Spleen (tissue), 13 donors: ENCODE data around the gene PDE2A. TPM values are rescaled to one million over a fixed set of nuclear protein-coding genes. Genes with fewer than 3 reads are reported as not detected.

ENCODE experiments used
- DNase-seq: peaks from one replicate; pipeline ENCODE4 v3.0.0-alpha.2; 2020
- H3K27ac ChIP-seq, 8 donors: fragments of 200-600 bp; sonication (generic) in 7 of 8; 1 replicate in 4 of 8; 2 replicates in 4 of 8; pipeline versions ENCODE4 v1.5.0 to v1.8.0; 2016 to 2021; ENCODE audit warnings: inconsistent platforms in 4 of 8, mild to moderate bottlenecking in 4 of 8, moderate library complexity in 1 of 8
- H3K27me3 ChIP-seq, 7 donors: fragments of 200-600 bp; sonication (generic) in 6 of 7; replicated peaks in 1 of 7; 1 replicate in 4 of 7; 2 replicates in 3 of 7; pipeline versions ENCODE4 v1.5.0 to v1.8.0; 2016 to 2021; ENCODE audit warnings: inconsistent platforms in 3 of 7, mild to moderate bottlenecking in 1 of 7
- H3K36me3 ChIP-seq, 6 donors: fragments of 200-600 bp; sonication (generic) in 5 of 6; 1 replicate in 4 of 6; 2 replicates in 2 of 6; pipeline versions ENCODE4 v1.5.0 to v1.8.0; 2016 to 2021; ENCODE audit warnings: inconsistent platforms in 2 of 6
- H3K4me1 ChIP-seq, 6 donors: fragments of 200-600 bp; sonication (generic) in 5 of 6; 1 replicate in 3 of 6; 2 replicates in 3 of 6; pipeline versions ENCODE4 v1.5.0 to v1.8.0; 2016 to 2021; ENCODE audit warnings: inconsistent platforms in 3 of 6
- H3K4me3 ChIP-seq, 8 donors: fragments of 200-600 bp; sonication (generic) in 7 of 8; 1 replicate in 4 of 8; 2 replicates in 4 of 8; pipeline versions ENCODE4 v1.5.0 to v1.8.0; 2016 to 2021; ENCODE audit warnings: inconsistent platforms in 4 of 8, mild to moderate bottlenecking in 4 of 8, moderate library complexity in 2 of 8
- H3K9me3 ChIP-seq, 8 donors: fragments of 200-600 bp; sonication (generic) in 7 of 8; 1 replicate in 4 of 8; 2 replicates in 4 of 8; pipeline versions ENCODE4 v1.5.0 to v1.8.0; 2016 to 2021; ENCODE audit warnings: inconsistent platforms in 4 of 8
- CTCF ChIP-seq, 11 experiments: fragments of 200-600 bp in 7 of 11; fragments of 450-650 bp in 4 of 11; sonication (generic) in 4 of 11; IDR thresholded peaks in 8 of 11; conservative IDR thresholded peaks in 3 of 11; 1 replicate in 7 of 11; 2 replicates in 4 of 11; pipeline versions ENCODE4 v1.4.0 to v1.8.0; 2016 to 2021; ENCODE audit warnings: antibody characterized with exemption in 11 of 11, inconsistent platforms in 4 of 11, mild to moderate bottlenecking in 1 of 11
- POLR2A ChIP-seq, 3 donors: fragments of 450-650 bp; IDR thresholded peaks; one replicate each; pipeline ENCODE4 v1.5.1; 2017; ENCODE audit warnings: antibody characterized with exemption in 3 of 3, mild to moderate bottlenecking in 1 of 3
- POLR2AphosphoS5 ChIP-seq, 3 donors: sonication (generic); formaldehyde crosslinking; IDR thresholded peaks; one replicate each; pipeline ENCODE4 v1.5.1; 2017; ENCODE audit warnings: antibody characterized with exemption in 3 of 3
- WGBS, 5 donors: extraction: QIAGEN DNeasy Blood & Tissue Kit in 3 of 5; methylation state at CpG; one replicate each; pipeline versions ENCODE4 v1.1.5 to v1.1.7; 2013 to 2018; 5-methylcytosine and 5-hydroxymethylcytosine counted together
- intact Hi-C: fragments of 100-400 bp; cut with DNase I; formaldehyde crosslinking; loops from one replicate; pipeline ENCODE4 v1.15.0; 2023; ENCODE audit warnings: low total_unique reads
- long read RNA-seq, 2 donors: transcript quantifications; one replicate each; lab custom pipeline, GENCODE V29; 2026
- polyA plus RNA-seq, 3 donors: library from polyadenylated mRNA; stranded (reverse); fragments of 200-250 nt; gene quantifications; one replicate each; pipeline ENCODE4 v1.2.1, GENCODE V29; 2013
- total RNA-seq, 7 donors: library from RNA; depleted of rRNA in 3 of 7; stranded (reverse); fragments of >200 nt in 3 of 7; fragmentation: NEBNext Ultra II Directional in 4 of 7; extraction: Animal tissue kit (Norgen Biotek cat#: 25700) in 4 of 7; gene quantifications; one replicate each; pipeline versions ENCODE4 v1.1.0 to v1.2.1, GENCODE V29; 2016 to 2021
- donor health status: healthy with polysubstance abuse.
- donor health status: DM: no; HTN: no; CAD: no; lungs with moderate emphysema.
- donor health status: DM: no; HTN: no; CAD: no.
- donor health status: Bipolar disorder and iron deficiency.
- donor health status: healthy.
- donor health status: DM: no; HTN: no; CAD: no.
- donor health status: DM: yes; HTN: yes; CAD: no.

Gene PDE2A
- 100 to 1,000 TPM; 244 to 584 (median 346) TPM for total RNA-seq
- 100 to 1,000 TPM in 1 of 3 donors, 10 to 100 TPM in 2; 58.2 to 158 (median 72.8) TPM for polyA plus RNA-seq
- long read RNA-seq, donor 1, full-length matches to known transcripts = 4 of 4 reads
- long read RNA-seq, donor 1, partial matches to known transcripts = 0 of 4 reads
- long read RNA-seq, donor 1, other reads (novel, unspliced or antisense) = 0 of 4 reads
- long read RNA-seq, donor 2, full-length matches to known transcripts = 4 of 4 reads
- long read RNA-seq, donor 2, partial matches to known transcripts = 0 of 4 reads
- long read RNA-seq, donor 2, other reads (novel, unspliced or antisense) = 0 of 4 reads

- TF ChIP-seq POLR2A (IDR thresholded peaks at IDR 0.05) (no peak), POLR2AphosphoS5 (IDR thresholded peaks at IDR 0.05) (peak in 2 of 3 donors; percentile 6 to 68), CTCF (IDR thresholded peaks at IDR 0.05 in 8 of 11, conservative IDR thresholded peaks at IDR 0.05 in 3 of 11) (no peak)
- Histone ChIP-seq H3K27me3 (peaks cover 0 to 100% (median 62%) of the 10 kb centered on the region in 7 donors), H3K9me3 (no peaks in the 10 kb centered on the region), H3K36me3 (no peaks in the 10 kb centered on the region), H3K4me1 (peaks cover 0 to 19% (median 8%) of the 10 kb centered on the region in 6 donors), H3K27ac (no peak within 1 kb of the TSS), H3K4me3 (no peak within 1 kb of the TSS)
- WGBS, 5 donors = 9 to 14% (median 13%) methylated on average over 16 to 21 of the region's 21 CpGs
- intact Hi-C loops = no loop called here
- DNase-seq = no peak
These were observed at the start of gene PDE2A for GRCh38 chr11:72673943-72674828. Gene PDE2A (minus strand): TSS chr11:72674422. CDS start chr11:72674207, 215 bp downstream.

- H3K4me1 ChIP-seq = peaks cover 48 to 100% (median 78%) of the 10 kb centered on the region in 6 donors
- H3K9me3 ChIP-seq = no peaks in the 10 kb centered on the region
- H3K4me3 ChIP-seq = peak overlapping the region in 1 of 8 donors; percentile 81
- 76 to 89% (median 82%) methylated on average over 9 of the region's 9 CpGs for whole genome bisulfite sequencing, 5 donors
- intact Hi-C loops = loop anchor here (10.0 kb wide), 1 partner anchor 451 kb away; no protein-coding TSS in a partner anchor
- H3K27me3 ChIP-seq = no peaks in the 10 kb centered on the region
- H3K27ac ChIP-seq = peak overlapping the region in 5 of 8 donors; percentile 92 to 97 (median 92)
- DNase-seq = no peak
- peaks cover 0 to 87% (median 22%) of the 10 kb centered on the region in 6 donors for H3K36me3 ChIP-seq
- no peak for TF ChIP-seq CTCF (IDR thresholded peaks at IDR 0.05 in 8 of 11, conservative IDR thresholded peaks at IDR 0.05 in 3 of 11)
- TF ChIP-seq POLR2A (IDR thresholded peaks at IDR 0.05) = no peak
- TF ChIP-seq POLR2AphosphoS5 (IDR thresholded peaks at IDR 0.05) = no peak
These were observed 49.3 kb upstream of the PDE2A start for GRCh38 chr11:72723508-72723907.

GRCh38 chr11:72722050-72722748 is 48.0 kb upstream of the PDE2A start:
- H3K4me1 ChIP-seq = peaks cover 52 to 100% (median 86%) of the 10 kb centered on the region in 6 donors
- H3K27me3 ChIP-seq = no peaks in the 10 kb centered on the region
- no peaks in the 10 kb centered on the region for H3K9me3 ChIP-seq
- peak in 1 of 3 donors; percentile 16 for TF ChIP-seq POLR2A (IDR thresholded peaks at IDR 0.05)
- TF ChIP-seq POLR2AphosphoS5 (IDR thresholded peaks at IDR 0.05) = peak; percentile 65 to 87 (median 76)
- peak in 2 of 11 experiments; percentile 1 to 37 for TF ChIP-seq CTCF (IDR thresholded peaks at IDR 0.05 in 8 of 11, conservative IDR thresholded peaks at IDR 0.05 in 3 of 11)
- 0 to 3% (median 0%) methylated on average over 7 to 10 of the region's 10 CpGs for WGBS, 5 donors
- peak overlapping the region; percentile 52 to 81 (median 60) for H3K4me3 ChIP-seq
- peak; percentile 96 for DNase-seq
- intact Hi-C loops = loop anchor here (10.0 kb wide), 1 partner anchor 453 kb away; no protein-coding TSS in a partner anchor
- H3K27ac ChIP-seq = peak overlapping the region; percentile 85 to 97 (median 92)
- peaks cover 0 to 87% (median 28%) of the 10 kb centered on the region in 6 donors for H3K36me3 ChIP-seq
